ENCODE data around the gene TRUB1.

Gene TRUB1

DNA sequence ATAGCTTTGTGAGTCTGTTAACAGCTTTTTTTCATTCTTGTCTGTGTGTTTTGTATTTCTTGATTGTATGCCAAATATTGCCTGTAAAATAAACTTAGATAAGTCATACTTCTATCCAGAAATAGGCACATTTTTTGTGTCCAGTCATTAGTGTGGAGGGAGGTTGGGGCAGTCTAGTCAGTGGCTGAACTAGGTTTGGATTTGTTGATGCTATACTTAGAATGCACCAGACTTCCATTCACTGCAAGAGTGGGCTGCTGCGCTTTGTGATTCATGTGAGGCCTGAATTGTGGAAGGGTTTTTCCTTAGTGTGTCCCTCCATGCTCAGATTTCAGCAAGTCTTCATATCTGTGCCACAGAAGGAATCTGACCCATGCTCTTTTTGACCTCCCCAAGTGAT lies 50.0 kb downstream of the TRUB1 start:
- no peak for DNase-seq

DNA sequence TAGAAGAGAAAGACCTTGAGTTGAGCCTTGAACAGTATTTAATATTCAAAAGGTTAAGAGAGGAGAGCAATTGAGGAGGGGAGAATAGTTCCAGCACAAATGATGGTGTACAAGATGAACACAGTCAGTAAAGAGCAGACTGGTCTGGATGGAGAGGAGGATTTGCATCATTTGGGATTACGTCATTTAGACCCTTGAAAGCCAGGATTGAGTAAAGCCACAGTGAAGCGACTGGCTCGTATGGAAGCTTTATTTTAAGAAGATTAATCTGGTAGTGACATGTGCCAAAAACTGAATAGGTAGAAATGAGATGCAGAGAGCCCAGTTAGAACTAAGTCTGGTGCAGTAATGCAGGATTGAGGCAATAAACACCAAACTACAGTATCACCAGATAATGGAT lies 52.6 kb downstream of the TRUB1 start:
- DNase-seq: no peak

DNA sequence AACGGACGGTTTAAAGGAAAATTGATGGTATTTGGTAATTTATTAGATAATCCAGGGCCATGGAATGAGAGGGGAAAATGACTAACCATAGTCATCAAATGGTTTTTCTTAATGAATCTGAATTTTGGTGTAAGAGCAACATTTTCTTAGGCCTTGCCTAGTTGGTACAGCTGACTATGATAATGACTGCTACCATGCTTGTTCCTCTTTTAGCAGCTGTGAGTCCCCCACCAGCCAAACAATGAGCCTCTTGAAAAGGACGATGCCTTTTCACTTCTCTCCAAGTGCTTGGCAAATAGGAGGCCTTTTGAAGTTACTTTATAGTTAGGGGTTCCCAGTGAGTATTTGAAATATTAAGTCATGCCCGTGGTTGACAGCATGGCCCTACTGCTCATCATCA lies 53.0 kb downstream of the TRUB1 start:
- no peak for DNase-seq

DNA sequence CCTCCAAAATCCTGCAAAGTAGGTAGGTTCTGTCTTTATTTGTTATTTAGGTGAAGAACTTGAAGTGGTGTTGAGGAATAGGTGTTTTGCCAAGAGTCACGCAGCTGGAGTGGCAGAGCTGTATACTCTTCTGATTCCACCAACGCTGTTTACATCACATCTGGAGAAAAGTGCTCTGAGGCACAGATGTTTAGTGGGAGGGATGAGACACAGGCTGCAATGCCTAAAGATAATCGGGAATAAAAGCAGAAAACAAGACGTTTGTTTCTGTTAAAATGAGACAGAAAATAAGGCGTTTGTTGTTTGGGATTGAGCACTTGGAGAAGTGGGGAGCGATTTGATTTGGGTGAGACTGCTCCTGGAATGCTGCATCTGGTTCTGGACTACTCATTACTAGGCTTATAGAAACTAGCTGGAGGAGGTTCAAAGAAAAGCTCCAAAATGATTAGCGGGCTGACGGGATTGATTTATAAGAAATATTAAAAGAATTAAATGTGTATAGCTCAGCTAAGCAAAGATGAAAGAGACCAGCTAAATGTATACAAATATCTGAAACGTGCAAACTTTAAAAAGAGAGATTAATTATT lies 54.3 kb downstream of the TRUB1 start:
- no peak for DNase-seq

DNA sequence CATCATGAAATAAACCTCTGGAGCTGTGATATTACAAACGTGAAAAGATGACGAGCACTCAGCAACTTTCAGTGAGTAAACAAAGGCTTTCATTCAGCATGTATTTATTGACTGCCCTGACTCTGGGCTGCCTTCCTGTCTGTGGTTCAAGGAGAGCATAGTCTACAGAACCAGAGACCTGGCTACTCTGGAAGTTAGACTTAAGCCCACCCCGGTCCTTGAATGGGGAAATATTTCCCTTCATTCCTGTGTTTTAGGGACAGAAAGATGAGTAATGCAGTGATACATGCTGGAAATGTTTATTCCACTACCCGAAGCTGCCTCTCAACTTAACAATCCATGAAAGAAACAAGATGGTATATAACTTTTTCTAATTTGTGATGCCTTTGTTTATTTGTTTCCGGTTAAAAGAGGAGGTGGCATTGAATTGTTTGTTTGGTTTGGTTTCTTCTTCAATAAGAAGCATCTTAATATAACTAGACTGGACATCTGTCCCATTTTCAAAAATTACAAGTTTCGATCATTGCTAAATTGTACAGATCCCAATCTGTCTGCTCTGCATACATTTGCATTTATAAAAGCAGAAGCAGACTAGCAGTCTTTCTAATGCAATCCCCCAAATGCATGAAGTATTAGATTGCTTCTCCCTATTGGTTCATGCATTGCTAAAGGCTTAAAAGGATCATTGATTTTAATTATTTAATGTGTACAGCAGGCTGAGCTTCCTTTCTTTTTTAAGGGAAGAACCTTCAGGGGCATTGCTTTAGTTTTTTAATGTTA lies 57.7 kb downstream of the TRUB1 start:
- no peak for DNase-seq

DNA sequence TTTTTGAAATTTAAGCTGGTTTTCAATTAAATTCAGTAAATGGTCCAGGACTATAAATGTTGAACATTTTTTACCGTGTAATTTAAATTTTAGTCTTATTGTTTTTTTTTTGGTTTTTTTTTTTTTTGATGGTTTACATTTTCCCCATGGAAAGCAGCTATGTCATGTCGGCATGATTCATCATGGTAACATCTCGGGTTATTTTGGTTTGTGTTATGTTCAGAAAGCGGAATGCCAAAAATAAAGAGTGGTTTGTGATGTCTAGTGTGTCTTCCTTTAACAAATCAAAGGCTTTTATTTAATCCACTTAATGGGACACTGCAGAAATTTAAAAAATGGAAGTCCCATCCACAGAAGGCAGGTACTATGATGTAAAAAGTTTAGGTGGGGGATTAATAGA lies 58.5 kb downstream of the TRUB1 start:
- DNase-seq: no peak

DNA sequence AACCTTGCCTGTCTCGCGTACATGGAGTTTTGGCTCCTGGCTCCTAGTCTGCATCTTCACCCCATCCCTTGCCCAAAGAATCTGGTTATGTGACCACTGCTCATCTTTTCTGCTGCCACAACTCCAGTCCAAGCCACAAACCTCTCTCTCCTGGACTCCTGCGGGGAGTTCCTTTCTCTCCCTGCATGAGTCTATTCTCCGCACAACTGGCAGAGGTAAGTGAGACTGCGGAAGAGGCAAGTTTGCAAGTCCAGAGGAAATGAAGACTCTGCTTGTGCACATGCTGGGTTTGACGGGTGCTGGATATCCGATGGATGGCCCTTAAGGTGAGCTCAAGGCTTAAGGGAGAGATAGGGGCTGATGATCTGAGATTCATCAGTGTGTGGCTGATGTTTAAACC lies 61.0 kb downstream of the TRUB1 start:
- DNase-seq: no peak

DNA sequence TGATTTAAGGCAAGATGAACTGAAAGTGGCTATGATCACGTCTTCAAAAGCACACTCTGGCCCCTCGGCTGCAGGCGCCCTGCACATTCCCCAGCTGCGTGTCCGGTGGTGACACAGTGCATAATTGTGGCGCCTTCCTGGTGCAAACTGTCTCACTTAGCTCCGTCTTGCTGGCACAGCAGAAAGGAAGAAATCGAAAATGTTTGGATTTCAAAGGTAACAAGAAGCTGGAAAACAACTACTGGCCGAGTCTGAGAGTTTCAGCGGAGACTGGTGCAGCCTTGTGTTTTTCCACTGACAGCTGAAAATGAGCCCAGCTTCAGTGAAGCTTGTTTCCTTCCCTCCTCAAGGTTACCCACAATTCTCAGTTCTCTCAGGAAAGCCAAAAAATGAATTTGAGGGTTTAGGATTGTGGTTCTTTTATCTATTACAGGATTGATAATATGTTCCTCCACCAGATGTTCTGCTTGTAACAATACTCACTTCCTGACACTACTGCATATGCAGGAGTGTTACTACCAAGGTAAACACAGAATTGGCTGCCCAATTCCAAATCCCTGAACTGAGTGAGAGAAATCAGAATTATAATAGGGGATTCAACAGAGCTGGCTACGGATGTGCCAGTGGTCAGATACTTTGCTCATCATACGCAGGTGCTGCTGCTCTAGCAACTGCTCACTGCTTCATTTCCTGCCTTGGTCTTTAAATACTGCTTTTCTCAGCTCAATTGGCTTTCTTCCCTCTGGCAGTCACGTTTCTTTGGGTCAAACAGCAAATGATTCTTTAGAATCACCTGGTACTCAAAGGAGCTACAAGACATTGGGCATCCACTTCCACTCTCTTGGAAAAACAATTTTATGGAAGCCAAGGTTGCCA lies 63.7 kb downstream of the TRUB1 start:
- DNase-seq: peak; percentile 21

DNA sequence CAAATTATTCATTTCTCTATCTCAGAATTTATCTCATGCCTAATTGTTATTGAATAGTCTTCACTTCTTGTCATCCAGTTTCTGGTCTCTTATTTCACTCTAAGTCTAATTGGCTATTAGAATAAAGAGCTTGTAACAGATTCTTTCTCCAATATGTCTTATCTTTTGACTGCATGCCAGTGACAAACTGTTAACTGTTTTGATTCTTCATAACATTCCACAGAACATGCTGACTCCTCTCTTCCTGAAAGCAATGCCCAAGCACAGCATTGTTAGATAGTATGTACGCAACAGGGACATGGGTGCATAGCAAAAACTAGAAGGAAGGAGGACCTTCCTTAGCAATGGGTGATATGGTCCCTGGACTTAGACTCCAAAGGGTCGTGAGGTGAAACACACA lies 65.4 kb downstream of the TRUB1 start:
- DNase-seq: no peak

DNA sequence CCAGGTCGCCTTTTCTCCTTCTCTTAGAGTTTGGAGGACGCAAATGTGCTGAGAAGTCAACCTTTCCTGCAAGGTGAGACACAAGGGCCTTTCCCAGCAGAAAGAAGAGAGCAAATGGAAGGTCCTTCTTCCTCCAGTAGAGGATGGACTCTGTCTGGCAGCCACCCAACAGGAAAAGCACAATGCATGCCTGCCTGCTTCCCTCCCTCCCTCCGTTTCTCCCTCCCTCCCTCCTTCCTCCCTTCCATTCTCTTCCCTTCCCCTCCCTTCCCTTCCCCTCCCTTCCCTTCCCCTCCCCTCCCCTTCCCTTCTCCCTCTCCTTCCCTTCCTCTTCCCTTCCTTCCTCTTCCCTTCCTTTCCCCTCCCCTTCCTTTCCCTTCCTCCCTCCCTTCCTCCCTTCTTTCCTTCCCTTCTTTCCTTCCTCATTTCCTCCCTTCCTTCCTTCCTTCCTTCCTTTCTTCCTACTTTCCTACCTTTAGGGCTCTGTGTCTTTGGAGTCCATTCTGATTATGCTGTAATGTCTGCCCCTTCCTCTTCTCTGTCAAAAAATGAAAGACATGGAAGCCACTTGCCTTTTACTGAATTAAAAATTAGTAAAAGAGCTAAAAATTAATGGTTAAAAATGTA lies 66.4 kb downstream of the TRUB1 start:
- no peak for DNase-seq

DNA sequence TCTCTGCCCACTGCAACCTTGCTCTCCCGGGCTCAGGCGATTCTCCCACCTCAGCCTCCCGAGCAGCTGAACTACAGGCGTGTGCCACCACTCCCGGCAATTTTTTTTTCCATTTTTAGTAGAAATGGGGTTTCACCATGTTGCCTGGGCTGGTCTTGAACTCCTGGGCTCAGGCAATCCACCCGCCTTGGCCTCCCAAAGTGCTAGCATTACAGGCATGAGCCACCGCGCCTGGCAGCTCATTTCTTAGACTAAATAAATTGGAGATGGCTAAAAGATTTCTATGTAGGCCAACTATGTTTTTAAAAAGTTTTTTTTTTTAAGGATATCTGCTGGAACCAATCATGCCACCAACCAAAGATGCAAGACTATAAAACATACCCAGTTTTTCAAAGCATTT lies 67.8 kb downstream of the TRUB1 start:
- DNase-seq: no peak

DNA sequence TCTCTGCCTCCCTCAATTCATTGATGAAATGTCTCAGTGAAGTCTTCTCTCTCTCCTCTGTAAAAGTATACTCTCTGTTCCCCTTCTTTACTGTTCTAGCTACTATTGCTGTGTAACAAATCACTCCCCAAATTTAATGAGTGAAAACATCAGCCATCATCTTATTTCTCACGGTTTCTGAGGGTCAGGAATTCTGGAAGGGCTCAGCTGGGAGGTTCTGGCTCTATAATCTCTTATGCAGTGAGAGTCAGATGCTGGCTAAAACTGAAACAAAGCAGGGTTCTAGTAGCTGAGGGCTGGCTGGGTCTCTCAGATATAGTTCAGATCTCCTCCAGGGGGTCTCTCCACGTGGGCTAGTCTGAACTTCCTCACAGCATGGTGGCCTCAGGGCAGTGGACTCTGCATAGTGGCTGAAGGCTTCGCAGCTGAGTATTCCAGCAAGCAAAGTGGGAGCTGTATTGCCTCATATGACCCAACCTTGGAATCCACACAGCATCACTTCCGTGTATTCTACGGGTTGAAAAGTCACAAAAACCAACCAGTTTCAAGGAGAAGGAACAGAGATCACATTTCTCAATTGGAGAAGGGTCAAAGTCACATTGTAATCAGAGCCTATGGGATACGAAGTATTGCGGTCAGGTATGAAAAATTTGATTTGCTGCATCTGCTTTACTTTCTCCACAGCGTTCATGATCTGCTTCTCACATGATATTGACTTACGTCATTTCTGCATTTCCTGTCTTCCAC lies 80.4 kb downstream of the TRUB1 start:
- DNase-seq: no peak

DNA sequence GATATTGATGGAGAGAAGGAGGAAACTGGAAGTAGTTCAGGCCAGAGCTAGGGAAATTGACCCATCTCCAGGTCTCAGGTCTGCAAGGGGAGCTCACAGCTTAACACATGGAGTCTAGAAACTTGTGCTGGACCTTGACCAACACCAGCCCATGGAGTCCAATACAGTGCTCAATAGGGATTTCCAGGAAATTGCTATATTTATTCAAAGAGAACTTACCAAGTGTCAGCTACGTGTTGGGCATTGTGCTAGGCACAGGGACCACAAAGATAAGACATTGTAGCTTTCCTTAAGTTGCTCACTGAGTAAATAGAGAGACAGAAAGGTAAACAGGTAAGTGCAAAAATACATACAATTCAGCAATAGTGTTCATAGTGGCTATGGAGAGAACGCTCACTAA lies 82.5 kb downstream of the TRUB1 start:
- DNase-seq: no peak

DNA sequence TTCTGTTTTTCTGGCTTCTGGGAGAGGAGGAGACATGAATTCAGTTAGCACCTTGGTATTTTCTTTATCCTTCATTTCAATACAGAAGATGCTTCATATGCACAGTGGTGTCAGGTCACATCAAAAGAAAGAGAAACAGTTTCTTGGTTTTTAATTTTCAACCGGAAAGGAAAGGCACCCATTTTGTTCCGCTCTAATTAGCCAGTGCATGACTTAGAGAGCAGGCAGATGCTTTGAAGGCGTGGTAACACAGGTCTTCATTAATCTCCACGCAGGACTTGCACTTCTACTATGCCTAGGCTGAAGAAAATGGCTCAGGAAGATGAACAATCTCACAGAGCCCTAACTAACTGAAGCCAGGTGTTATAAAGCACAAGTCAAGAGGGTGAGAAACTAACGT lies 84.7 kb downstream of the TRUB1 start:
- DNase-seq: no peak

DNA sequence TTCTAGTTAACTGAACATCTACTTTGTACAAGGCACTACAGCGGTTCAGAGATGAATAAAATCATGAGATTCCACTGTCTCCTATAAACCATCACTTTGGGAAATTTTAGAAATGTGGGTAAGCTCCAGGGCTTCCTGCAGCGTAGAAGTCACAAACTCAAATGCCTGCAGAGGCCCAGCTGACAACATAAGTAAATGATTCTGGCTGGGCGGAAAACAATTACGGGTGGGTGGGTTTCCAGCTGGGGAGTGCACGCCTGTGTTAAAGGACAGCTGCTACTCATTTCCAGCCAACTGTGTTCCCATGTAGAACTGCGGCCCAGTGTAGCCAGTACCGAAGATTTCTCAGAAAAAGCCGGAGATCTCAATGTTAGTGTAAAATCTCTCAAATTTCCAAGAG lies 85.7 kb downstream of the TRUB1 start:
- no peak for DNase-seq

DNA sequence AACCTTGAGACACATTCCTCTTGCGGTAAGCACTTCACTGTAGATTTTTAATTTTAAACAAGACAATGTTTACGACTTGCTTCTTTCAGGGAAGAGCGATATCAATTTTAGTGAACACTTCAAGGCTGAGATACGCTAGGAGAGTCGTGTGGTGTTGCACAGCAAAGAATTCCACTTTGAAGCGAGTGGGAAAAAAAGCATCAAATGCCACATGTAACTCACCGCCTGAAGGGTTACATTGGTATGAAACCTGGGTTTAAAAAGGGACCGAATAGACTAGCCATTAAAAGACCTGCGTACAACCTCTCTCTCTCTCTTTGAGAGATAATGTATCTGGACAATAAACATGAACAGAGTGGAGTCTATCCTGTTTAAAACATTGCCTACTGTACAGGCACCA lies 86.4 kb downstream of the TRUB1 start:
- DNase-seq: no peak

DNA sequence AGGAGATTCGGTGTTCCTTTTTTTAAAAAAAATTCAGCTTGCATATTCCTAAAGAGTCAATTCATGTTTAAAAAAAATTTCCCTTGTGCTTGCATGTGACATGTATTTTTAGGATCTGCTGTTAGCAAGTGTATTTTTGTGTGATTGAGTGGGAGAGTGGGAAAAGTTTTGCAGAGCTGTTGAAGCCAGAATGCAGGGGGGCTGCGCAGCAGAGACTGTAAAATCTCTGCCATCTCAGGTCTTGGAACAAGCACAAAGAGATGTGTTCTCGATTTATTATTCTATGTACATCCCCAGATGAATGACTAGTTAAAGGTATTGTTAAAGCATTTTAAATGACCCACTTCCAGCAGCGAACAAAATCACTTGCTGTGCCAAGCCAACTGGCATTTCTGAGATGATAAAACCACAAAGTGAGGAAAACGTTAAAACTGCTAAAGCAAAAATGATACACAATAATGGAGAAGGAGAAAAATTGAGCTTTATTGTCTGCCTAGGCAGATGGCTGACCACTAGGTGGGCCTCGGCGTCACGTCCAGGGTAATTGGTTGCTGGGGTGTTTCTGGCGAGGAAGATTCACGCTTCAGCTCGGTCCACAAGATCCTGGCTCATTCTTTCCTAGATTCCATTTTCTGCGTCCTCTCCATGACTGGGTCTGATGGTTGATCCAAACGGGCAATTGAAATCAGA lies 88.2 kb downstream of the TRUB1 start:
- no peak for DNase-seq

DNA sequence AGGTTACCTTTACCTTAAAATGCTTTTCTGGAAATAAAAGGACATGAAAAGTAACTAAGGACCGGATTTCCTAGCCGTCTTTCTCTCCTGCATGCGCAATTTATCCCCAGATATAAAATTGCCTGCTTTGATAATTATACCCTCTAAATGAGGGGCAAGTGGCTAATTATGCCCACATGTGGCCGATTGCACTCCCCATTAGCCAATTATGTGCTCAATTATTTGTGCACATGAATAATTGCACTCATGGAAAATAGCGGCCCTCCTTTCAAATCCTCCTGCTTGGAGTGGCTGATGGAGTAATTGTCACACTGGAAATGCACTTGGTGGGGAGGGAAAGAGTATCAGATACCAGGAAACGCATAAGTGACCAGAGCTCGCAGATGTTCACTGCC lies 88.7 kb downstream of the TRUB1 start:
- DNase-seq: no peak

Measured in right hindlimb (tissue), 1 donor.